Smooth muscle cell (in vitro differentiated cells): ENCODE results near the gene GPRIN1. TPM values are rescaled to one million over a fixed set of nuclear protein-coding genes. Genes with fewer than 3 reads are reported as not detected.

Source experiments
- DNase-seq: peaks from one replicate; lab custom pipeline; 2025; ENCODE audit not compliant: unreplicated experiment; lab: John Stamatoyannopoulos, UW
- H2AFZ ChIP-seq: fragments of 200-600 bp; sonication (generic); 2 replicates; pipeline ENCODE4 v1.6.0; 2016; ENCODE audit warnings: antibody characterized with exemption, low read depth, mild to moderate bottlenecking
- H3F3A ChIP-seq: fragments of 200-600 bp; sonication (generic); 2 replicates; pipeline ENCODE4 v1.6.0; 2017; ENCODE audit warnings: antibody characterized with exemption, low read depth
- H3K27ac ChIP-seq: fragments of 200-600 bp; sonication (generic); 2 replicates; pipeline ENCODE4 v1.5.1; 2016; ENCODE audit warnings: low read depth, mild to moderate bottlenecking
- H3K27me3 ChIP-seq: fragments of 200-600 bp; sonication (generic); 2 replicates; pipeline ENCODE4 v1.6.1; 2016; ENCODE audit warnings: low read depth, mild to moderate bottlenecking
- H3K36me3 ChIP-seq: fragments of 200-600 bp; sonication (generic); 2 replicates; pipeline ENCODE4 v1.5.1; 2016; ENCODE audit warnings: low read depth
- H3K4me1 ChIP-seq: fragments of 200-600 bp; sonication (generic); 2 replicates; pipeline ENCODE4 v1.5.1; 2016; ENCODE audit warnings: low read depth
- H3K4me2 ChIP-seq: fragments of 200-600 bp; sonication (generic); 2 replicates; pipeline ENCODE4 v1.6.0; 2016; ENCODE audit warnings: mild to moderate bottlenecking
- H3K4me3 ChIP-seq: fragments of 200-600 bp; sonication (generic); 2 replicates; pipeline ENCODE4 v1.5.1; 2016; ENCODE audit warnings: mild to moderate bottlenecking
- H3K79me2 ChIP-seq: fragments of 200-600 bp; sonication (generic); 2 replicates; pipeline ENCODE4 v1.6.0; 2016; ENCODE audit warnings: low read depth, mild to moderate bottlenecking
- H3K9ac ChIP-seq: fragments of 200-600 bp; sonication (generic); 2 replicates; pipeline ENCODE4 v1.6.0; 2016; ENCODE audit warnings: low read depth
- H3K9me3 ChIP-seq: fragments of 200-600 bp; sonication (generic); replicated peaks from 2 replicates; pipeline ENCODE4 v1.5.1; 2016; ENCODE audit warnings: low read depth
- H4K20me1 ChIP-seq: fragments of 200-600 bp; sonication (generic); 2 replicates; pipeline ENCODE4 v1.6.0; 2016; ENCODE audit warnings: low read depth
- CTCF ChIP-seq: fragments of 200-600 bp; sonication (generic); IDR thresholded peaks from 2 replicates; pipeline ENCODE4 v1.5.1; 2017; ENCODE audit warnings: borderline replicate concordance, mild to moderate bottlenecking, antibody characterized with exemption; ENCODE audit not compliant: insufficient read depth, poor library complexity, severe bottlenecking
- WGBS: methylation state at CpG from one replicate; pipeline ENCODE4 v1.1.7; 2016; ENCODE audit warnings: low lambda C conversion rate; 5-methylcytosine and 5-hydroxymethylcytosine counted together
- polyA plus RNA-seq: library from polyadenylated mRNA; unstranded; fragments of >200 nt; fragmentation: Nextera tagmentation; extraction: Ambion mirVana; gene quantifications from 2 replicates; pipeline ENCODE4 v1.2.1, GENCODE V29; 2016
- total RNA-seq: library from RNA; depleted of rRNA; stranded (reverse); fragments of >200 nt; gene quantifications from 2 replicates; pipeline ENCODE4 v1.2.3, GENCODE V29; 2014

GPRIN1 gene
- total and polyA plus RNA-seq, 2 experiments from 2014 or later: 2.1 to 3.6 TPM

GRCh38 chr5:176561259-176561658, 48.7 kb downstream of the GPRIN1 start:
- no peaks in the 10 kb centered on the region for H3K4me1 ChIP-seq
- H4K20me1 ChIP-seq: no peaks in the 10 kb centered on the region
- no peaks in the 10 kb centered on the region for H3K79me2 ChIP-seq
- no peak overlapping the region for H2AFZ ChIP-seq
- 89% methylated on average over 3 of the region's 3 CpGs for whole genome bisulfite sequencing
- no peak overlapping the region for H3K9ac ChIP-seq
- DNase-seq: no peak
- no peak overlapping the region for H3K4me2 ChIP-seq
- no peaks in the 10 kb centered on the region for H3F3A ChIP-seq
- H3K36me3 ChIP-seq: no peaks in the 10 kb centered on the region
- H3K27ac ChIP-seq: no peak overlapping the region
- no peaks in the 10 kb centered on the region for H3K27me3 ChIP-seq
- no peaks in the 10 kb centered on the region for H3K9me3 ChIP-seq
- TF ChIP-seq CTCF: no peak
- H3K4me3 ChIP-seq: no peak overlapping the region

- TF ChIP-seq CTCF: no peak
- no peaks in the 10 kb centered on the region for H4K20me1 ChIP-seq
- no peak overlapping the region for H3K27ac ChIP-seq
- H3K4me2 ChIP-seq: no peak overlapping the region
- H3K36me3 ChIP-seq: no peaks in the 10 kb centered on the region
- H3K4me1 ChIP-seq: no peaks in the 10 kb centered on the region
- H3K79me2 ChIP-seq: no peaks in the 10 kb centered on the region
- no peaks in the 10 kb centered on the region for H3F3A ChIP-seq
- H3K4me3 ChIP-seq: no peak overlapping the region
- H3K27me3 ChIP-seq: no peaks in the 10 kb centered on the region
- no peaks in the 10 kb centered on the region for H3K9me3 ChIP-seq
- H2AFZ ChIP-seq: no peak overlapping the region
- WGBS: 77% methylated on average over 8 of the region's 8 CpGs
- no peak overlapping the region for H3K9ac ChIP-seq
- DNase-seq: no peak
These were observed 49.6 kb downstream of the GPRIN1 start for GRCh38 chr5:176560364-176560763.

- Histone ChIP-seq H3K27ac (no peak overlapping the region), H2AFZ (no peak overlapping the region), H3F3A (no peaks in the 10 kb centered on the region), H3K36me3 (no peaks in the 10 kb centered on the region), H3K9me3 (no peaks in the 10 kb centered on the region), H3K27me3 (no peaks in the 10 kb centered on the region), H3K4me2 (no peak overlapping the region), H3K9ac (no peak overlapping the region), H4K20me1 (no peaks in the 10 kb centered on the region), H3K79me2 (no peaks in the 10 kb centered on the region), H3K4me1 (no peaks in the 10 kb centered on the region), H3K4me3 (no peak overlapping the region)
- no peak for DNase-seq
- 81% methylated on average over 5 of the region's 5 CpGs for WGBS
- no peak for TF ChIP-seq CTCF
These were observed 50.3 kb downstream of the GPRIN1 start for GRCh38 chr5:176559683-176560082.

GRCh38 chr5:176557846-176558245, 52.1 kb downstream of the GPRIN1 start:
- no peaks in the 10 kb centered on the region for H3K36me3 ChIP-seq
- H2AFZ ChIP-seq: no peak overlapping the region
- TF ChIP-seq CTCF: no peak
- no peak overlapping the region for H3K27ac ChIP-seq
- no peaks in the 10 kb centered on the region for H3F3A ChIP-seq
- no peaks in the 10 kb centered on the region for H3K79me2 ChIP-seq
- no peaks in the 10 kb centered on the region for H3K9me3 ChIP-seq
- no peak overlapping the region for H3K4me3 ChIP-seq
- no peaks in the 10 kb centered on the region for H4K20me1 ChIP-seq
- H3K4me1 ChIP-seq: no peaks in the 10 kb centered on the region
- no peak overlapping the region for H3K4me2 ChIP-seq
- no peak overlapping the region for H3K9ac ChIP-seq
- no peak for DNase-seq
- no peaks in the 10 kb centered on the region for H3K27me3 ChIP-seq
- WGBS: 94% methylated on average over 13 of the region's 13 CpGs
